Smooth muscle cell (in vitro differentiated cells): ENCODE results near the gene RNPS1. TPM values are rescaled to one million over a fixed set of nuclear protein-coding genes. Genes with fewer than 3 reads are reported as not detected.

Source experiments
- DNase-seq: peaks from one replicate; lab custom pipeline; 2025; ENCODE audit not compliant: unreplicated experiment; lab: John Stamatoyannopoulos, UW
- H2AFZ ChIP-seq: fragments of 200-600 bp; sonication (generic); 2 replicates; pipeline ENCODE4 v1.6.0; 2016; ENCODE audit warnings: antibody characterized with exemption, low read depth, mild to moderate bottlenecking
- H3F3A ChIP-seq: fragments of 200-600 bp; sonication (generic); 2 replicates; pipeline ENCODE4 v1.6.0; 2017; ENCODE audit warnings: antibody characterized with exemption, low read depth
- H3K27ac ChIP-seq: fragments of 200-600 bp; sonication (generic); 2 replicates; pipeline ENCODE4 v1.5.1; 2016; ENCODE audit warnings: low read depth, mild to moderate bottlenecking
- H3K27me3 ChIP-seq: fragments of 200-600 bp; sonication (generic); 2 replicates; pipeline ENCODE4 v1.6.1; 2016; ENCODE audit warnings: low read depth, mild to moderate bottlenecking
- H3K36me3 ChIP-seq: fragments of 200-600 bp; sonication (generic); 2 replicates; pipeline ENCODE4 v1.5.1; 2016; ENCODE audit warnings: low read depth
- H3K4me1 ChIP-seq: fragments of 200-600 bp; sonication (generic); 2 replicates; pipeline ENCODE4 v1.5.1; 2016; ENCODE audit warnings: low read depth
- H3K4me2 ChIP-seq: fragments of 200-600 bp; sonication (generic); 2 replicates; pipeline ENCODE4 v1.6.0; 2016; ENCODE audit warnings: mild to moderate bottlenecking
- H3K4me3 ChIP-seq: fragments of 200-600 bp; sonication (generic); 2 replicates; pipeline ENCODE4 v1.5.1; 2016; ENCODE audit warnings: mild to moderate bottlenecking
- H3K79me2 ChIP-seq: fragments of 200-600 bp; sonication (generic); 2 replicates; pipeline ENCODE4 v1.6.0; 2016; ENCODE audit warnings: low read depth, mild to moderate bottlenecking
- H3K9ac ChIP-seq: fragments of 200-600 bp; sonication (generic); 2 replicates; pipeline ENCODE4 v1.6.0; 2016; ENCODE audit warnings: low read depth
- H3K9me3 ChIP-seq: fragments of 200-600 bp; sonication (generic); replicated peaks from 2 replicates; pipeline ENCODE4 v1.5.1; 2016; ENCODE audit warnings: low read depth
- H4K20me1 ChIP-seq: fragments of 200-600 bp; sonication (generic); 2 replicates; pipeline ENCODE4 v1.6.0; 2016; ENCODE audit warnings: low read depth
- CTCF ChIP-seq: fragments of 200-600 bp; sonication (generic); IDR thresholded peaks from 2 replicates; pipeline ENCODE4 v1.5.1; 2017; ENCODE audit warnings: borderline replicate concordance, mild to moderate bottlenecking, antibody characterized with exemption; ENCODE audit not compliant: insufficient read depth, poor library complexity, severe bottlenecking
- WGBS: methylation state at CpG from one replicate; pipeline ENCODE4 v1.1.7; 2016; ENCODE audit warnings: low lambda C conversion rate; 5-methylcytosine and 5-hydroxymethylcytosine counted together
- polyA plus RNA-seq: library from polyadenylated mRNA; unstranded; fragments of >200 nt; fragmentation: Nextera tagmentation; extraction: Ambion mirVana; gene quantifications from 2 replicates; pipeline ENCODE4 v1.2.1, GENCODE V29; 2016
- total RNA-seq: library from RNA; depleted of rRNA; stranded (reverse); fragments of >200 nt; gene quantifications from 2 replicates; pipeline ENCODE4 v1.2.3, GENCODE V29; 2014

Gene RNPS1
- total and polyA plus RNA-seq, 2 experiments from 2014 or later = 87.9 to 192 TPM

- no peaks in the 10 kb centered on the region for H3K9me3 ChIP-seq
- H3K4me1 ChIP-seq = peaks cover 13% of the 10 kb centered on the region
- peak overlapping the region; percentile 96 for H3K27ac ChIP-seq
- no peak for TF ChIP-seq CTCF
- peak overlapping the region; percentile 94 for H3K4me2 ChIP-seq
- WGBS = 100% methylated on average over 4 of the region's 4 CpGs
- no peak overlapping the region for H3K9ac ChIP-seq
- H3K36me3 ChIP-seq = no peaks in the 10 kb centered on the region
- no peaks in the 10 kb centered on the region for H3K27me3 ChIP-seq
- no peaks in the 10 kb centered on the region for H3F3A ChIP-seq
- peaks cover 15% of the 10 kb centered on the region for H4K20me1 ChIP-seq
- H3K79me2 ChIP-seq = peaks cover 19% of the 10 kb centered on the region
- no peak for DNase-seq
- H2AFZ ChIP-seq = no peak overlapping the region
- no peak overlapping the region for H3K4me3 ChIP-seq
These were observed 51.6 kb downstream of the RNPS1 start for GRCh38 chr16:2216330-2216729.

GRCh38 chr16:2214719-2214968 lies 53.3 kb downstream of the RNPS1 start, which contains the start of gene PGP:
TSS of gene PGP (minus strand) at chr16:2214840. CDS start at chr16:2214777, 63 bp downstream.
- peak within 1 kb of the TSS; percentile 99 for H3K4me2 ChIP-seq
- H3K4me3 ChIP-seq = peak within 1 kb of the TSS; percentile 90
- TF ChIP-seq CTCF = no peak
- H2AFZ ChIP-seq = peak within 1 kb of the TSS; percentile 90
- no peaks in the 10 kb centered on the region for H3K36me3 ChIP-seq
- H3K79me2 ChIP-seq = peaks cover 19% of the 10 kb centered on the region
- peaks cover 15% of the 10 kb centered on the region for H4K20me1 ChIP-seq
- H3K9me3 ChIP-seq = no peaks in the 10 kb centered on the region
- WGBS = under 1% methylated on average over 17 of the region's 48 CpGs
- H3K4me1 ChIP-seq = peaks cover 13% of the 10 kb centered on the region
- H3F3A ChIP-seq = no peaks in the 10 kb centered on the region
- H3K27ac ChIP-seq = peak within 1 kb of the TSS; percentile 96
- no peaks in the 10 kb centered on the region for H3K27me3 ChIP-seq
- DNase-seq = no peak
- peak within 1 kb of the TSS; percentile 89 for H3K9ac ChIP-seq

GRCh38 chr16:2213817-2214718 lies 53.9 kb downstream of the RNPS1 start:
- Histone ChIP-seq H3K27me3 (no peaks in the 10 kb centered on the region), H3K27ac (peak overlapping the region; percentile 60), H4K20me1 (peaks cover 15% of the 10 kb centered on the region), H3K4me1 (peaks cover 13% of the 10 kb centered on the region), H3K36me3 (no peaks in the 10 kb centered on the region), H3F3A (no peaks in the 10 kb centered on the region), H3K4me3 (peak overlapping the region; percentile 90), H3K9ac (peak overlapping the region; percentile 81), H3K4me2 (peak overlapping the region; percentile 99), H3K9me3 (no peaks in the 10 kb centered on the region), H3K79me2 (peaks cover 19% of the 10 kb centered on the region), H2AFZ (no peak overlapping the region)
- WGBS = 1% methylated on average over 74 of the region's 98 CpGs
- no peak for TF ChIP-seq CTCF
- no peak for DNase-seq
